HEK293 (cell line): ENCODE data around the gene ADSL.

ENCODE experiments used
- CTCF ChIA-PET: fragments of 350-600 bp; formaldehyde crosslinking; extraction: SDS; loops from one replicate; lab custom pipeline; 2021; ENCODE audit warnings: antibody characterized with exemption; lab: Yijun Ruan, JAX
- POLR2A ChIA-PET: fragments of 300-600 bp; formaldehyde crosslinking; extraction: SDS; loops from one replicate; lab custom pipeline; 2020; ENCODE audit warnings: antibody characterized with exemption, inconsistent platforms; lab: Yijun Ruan, JAX
- H3K27ac ChIP-seq: fragments of 200-500 bp; sonication (Bioruptor generic); 2 replicates; pipeline ENCODE4 v1.5.1; 2014; ENCODE audit warnings: low read depth, low read length, control low read depth, inconsistent platforms; ENCODE audit errors: extremely low read depth
- H3K36me3 ChIP-seq, 2 experiments: fragments of 200-500 bp in 1 of 2; sonication (Bioruptor generic) in 1 of 2; 1 replicate in 1 of 2; 2 replicates in 1 of 2; pipeline ENCODE4 v1.5.1; 2014 to 2017; ENCODE audit warnings: inconsistent platforms in 2 of 2, low read length in 2 of 2; ENCODE audit not compliant: control insufficient read depth in 2 of 2, insufficient read depth in 1 of 2
- H3K4me1 ChIP-seq: fragments of 200-500 bp; sonication (Bioruptor generic); 2 replicates; pipeline ENCODE4 v1.5.1; 2014; ENCODE audit warnings: mild to moderate bottlenecking, low read length, inconsistent platforms; ENCODE audit not compliant: control insufficient read depth, insufficient read depth
- H3K4me3 ChIP-seq: 2 replicates; pipeline ENCODE4 v1.5.1; 2011; ENCODE audit warnings: low read depth, mild to moderate bottlenecking, control low read depth, low read length, moderate library complexity
- H3K9me3 ChIP-seq: fragments of 200-500 bp; sonication (Bioruptor generic); 2 replicates; pipeline ENCODE4 v1.5.1; 2014; ENCODE audit warnings: low read depth, low read length, inconsistent platforms; ENCODE audit not compliant: control insufficient read depth, insufficient read depth
- GLIS2 ChIP-seq: fragments of 450-650 bp; formaldehyde crosslinking; IDR thresholded peaks from 2 replicates; pipeline ENCODE4 v1.5.1; 2016; ENCODE audit warnings: missing biosample characterization, missing genetic modification characterization
- KLF9 ChIP-seq: fragments of 450-650 bp; formaldehyde crosslinking; IDR thresholded peaks from 2 replicates; pipeline ENCODE4 v1.5.1; 2016; ENCODE audit warnings: missing biosample characterization, missing genetic modification characterization, low read depth
- OVOL3 ChIP-seq: fragments of 450-650 bp; formaldehyde crosslinking; IDR thresholded peaks from 2 replicates; pipeline ENCODE4 v1.5.1; 2016; ENCODE audit warnings: missing biosample characterization, missing genetic modification characterization
- SALL2 ChIP-seq: fragments of 450-650 bp; formaldehyde crosslinking; IDR thresholded peaks from 2 replicates; pipeline ENCODE4 v1.5.0; 2017; ENCODE audit warnings: missing biosample characterization, mild to moderate bottlenecking, missing genetic modification characterization, borderline replicate concordance
- SCRT1 ChIP-seq: fragments of 450-650 bp; formaldehyde crosslinking; IDR thresholded peaks from 2 replicates; pipeline ENCODE4 v1.5.1; 2016; ENCODE audit warnings: missing biosample characterization, missing genetic modification characterization, borderline replicate concordance
- TRIM28 ChIP-seq: IDR thresholded peaks from 2 replicates; pipeline ENCODE4 v1.6.1; 2011; ENCODE audit warnings: low read length, control low read depth, borderline replicate concordance
- YY2 ChIP-seq: fragments of 450-650 bp; formaldehyde crosslinking; IDR thresholded peaks from 2 replicates; pipeline ENCODE4 v1.5.1; 2016; ENCODE audit warnings: missing biosample characterization, missing genetic modification characterization
- ZBTB17 ChIP-seq: fragments of 450-650 bp; formaldehyde crosslinking; IDR thresholded peaks from 2 replicates; pipeline ENCODE4 v1.5.1; 2016; ENCODE audit warnings: missing biosample characterization, missing genetic modification characterization
- ZBTB21 ChIP-seq: fragments of 450-650 bp; formaldehyde crosslinking; IDR thresholded peaks from 2 replicates; pipeline ENCODE4 v1.5.1; 2017; ENCODE audit warnings: missing biosample characterization, missing genetic modification characterization
- ZBTB26 ChIP-seq: fragments of 450-650 bp; formaldehyde crosslinking; optimal IDR thresholded peaks from 2 replicates; pipeline ENCODE3; 2016; ENCODE audit warnings: missing biosample characterization, mild to moderate bottlenecking, missing genetic modification characterization
- ZFHX2 ChIP-seq: fragments of 450-650 bp; formaldehyde crosslinking; conservative IDR thresholded peaks from 2 replicates; pipeline ENCODE4 v1.5.1; 2016; ENCODE audit warnings: missing biosample characterization, missing genetic modification characterization
- ZFP41 ChIP-seq: fragments of 450-650 bp; formaldehyde crosslinking; IDR thresholded peaks from 2 replicates; pipeline ENCODE4 v1.5.1; 2016; ENCODE audit warnings: missing biosample characterization, missing genetic modification characterization, borderline replicate concordance
- ZNF112 ChIP-seq: fragments of 450-650 bp; formaldehyde crosslinking; IDR thresholded peaks from 2 replicates; pipeline ENCODE4 v1.5.0; 2017; ENCODE audit warnings: missing biosample characterization, missing genetic modification characterization
- ZNF121 ChIP-seq: fragments of 450-650 bp; formaldehyde crosslinking; IDR thresholded peaks from 2 replicates; pipeline ENCODE4 v1.5.1; 2016; ENCODE audit warnings: missing biosample characterization, missing genetic modification characterization
- ZNF18 ChIP-seq: fragments of 450-650 bp; formaldehyde crosslinking; IDR thresholded peaks from 2 replicates; pipeline ENCODE4 v1.5.1; 2016; ENCODE audit warnings: missing biosample characterization, missing genetic modification characterization
- ZNF23 ChIP-seq: fragments of 450-650 bp; formaldehyde crosslinking; IDR thresholded peaks from 2 replicates; pipeline ENCODE4 v1.5.1; 2016; ENCODE audit warnings: missing biosample characterization, missing genetic modification characterization, borderline replicate concordance
- ZNF239 ChIP-seq: fragments of 450-650 bp; formaldehyde crosslinking; IDR thresholded peaks from 2 replicates; pipeline ENCODE4 v1.5.1; 2016; ENCODE audit warnings: missing biosample characterization, missing genetic modification characterization
- ZNF26 ChIP-seq: fragments of 450-650 bp; formaldehyde crosslinking; IDR thresholded peaks from 2 replicates; pipeline ENCODE4 v1.5.1; 2016; ENCODE audit warnings: missing biosample characterization, missing genetic modification characterization
- ZNF423 ChIP-seq: fragments of 450-650 bp; formaldehyde crosslinking; IDR thresholded peaks from 2 replicates; pipeline ENCODE4 v1.5.1; 2016; ENCODE audit warnings: missing biosample characterization, missing genetic modification characterization
- ZNF514 ChIP-seq: fragments of 450-650 bp; formaldehyde crosslinking; IDR thresholded peaks from 2 replicates; pipeline ENCODE4 v1.5.1; 2016; ENCODE audit warnings: missing biosample characterization, missing genetic modification characterization
- ZNF521 ChIP-seq: fragments of 450-650 bp; formaldehyde crosslinking; IDR thresholded peaks from 2 replicates; pipeline ENCODE4 v1.5.1; 2017; ENCODE audit warnings: missing biosample characterization, mild to moderate bottlenecking, missing genetic modification characterization
- ZNF555 ChIP-seq: fragments of 450-650 bp; formaldehyde crosslinking; conservative IDR thresholded peaks from 2 replicates; pipeline ENCODE4 v1.5.1; 2017; ENCODE audit warnings: missing biosample characterization, mild to moderate bottlenecking, missing genetic modification characterization, inconsistent platforms
- ZNF677 ChIP-seq: fragments of 450-650 bp; IDR thresholded peaks from 2 replicates; pipeline ENCODE4 v1.5.0; 2018; ENCODE audit warnings: missing biosample characterization, mild to moderate bottlenecking, missing genetic modification characterization, moderate library complexity
- ZNF701 ChIP-seq: fragments of 450-650 bp; formaldehyde crosslinking; IDR thresholded peaks from 2 replicates; pipeline ENCODE4 v1.5.1; 2016; ENCODE audit warnings: missing biosample characterization, missing genetic modification characterization
- ZNF785 ChIP-seq: fragments of 450-650 bp; formaldehyde crosslinking; IDR thresholded peaks from 2 replicates; pipeline ENCODE4 v1.5.1; 2016; ENCODE audit warnings: missing biosample characterization, missing genetic modification characterization
- ZNF791 ChIP-seq: fragments of 450-650 bp; formaldehyde crosslinking; IDR thresholded peaks from 2 replicates; pipeline ENCODE4 v1.5.1; 2016; ENCODE audit warnings: missing biosample characterization, missing genetic modification characterization
- ZNF837 ChIP-seq: fragments of 450-650 bp; formaldehyde crosslinking; IDR thresholded peaks from 2 replicates; pipeline ENCODE4 v1.5.1; 2016; ENCODE audit warnings: missing biosample characterization, missing genetic modification characterization
- TF ChIP-seq, protein P1 (sequence below): fragments of 450-650 bp; formaldehyde crosslinking; IDR thresholded peaks from 2 replicates; pipeline ENCODE4 v1.5.1; 2016; ENCODE audit warnings: missing biosample characterization, missing genetic modification characterization
- TF ChIP-seq, protein P2 (sequence below): fragments of 450-650 bp; formaldehyde crosslinking; IDR thresholded peaks from 2 replicates; pipeline ENCODE4 v1.5.1; 2016; ENCODE audit warnings: missing biosample characterization, missing genetic modification characterization

The ADSL gene

DNA sequence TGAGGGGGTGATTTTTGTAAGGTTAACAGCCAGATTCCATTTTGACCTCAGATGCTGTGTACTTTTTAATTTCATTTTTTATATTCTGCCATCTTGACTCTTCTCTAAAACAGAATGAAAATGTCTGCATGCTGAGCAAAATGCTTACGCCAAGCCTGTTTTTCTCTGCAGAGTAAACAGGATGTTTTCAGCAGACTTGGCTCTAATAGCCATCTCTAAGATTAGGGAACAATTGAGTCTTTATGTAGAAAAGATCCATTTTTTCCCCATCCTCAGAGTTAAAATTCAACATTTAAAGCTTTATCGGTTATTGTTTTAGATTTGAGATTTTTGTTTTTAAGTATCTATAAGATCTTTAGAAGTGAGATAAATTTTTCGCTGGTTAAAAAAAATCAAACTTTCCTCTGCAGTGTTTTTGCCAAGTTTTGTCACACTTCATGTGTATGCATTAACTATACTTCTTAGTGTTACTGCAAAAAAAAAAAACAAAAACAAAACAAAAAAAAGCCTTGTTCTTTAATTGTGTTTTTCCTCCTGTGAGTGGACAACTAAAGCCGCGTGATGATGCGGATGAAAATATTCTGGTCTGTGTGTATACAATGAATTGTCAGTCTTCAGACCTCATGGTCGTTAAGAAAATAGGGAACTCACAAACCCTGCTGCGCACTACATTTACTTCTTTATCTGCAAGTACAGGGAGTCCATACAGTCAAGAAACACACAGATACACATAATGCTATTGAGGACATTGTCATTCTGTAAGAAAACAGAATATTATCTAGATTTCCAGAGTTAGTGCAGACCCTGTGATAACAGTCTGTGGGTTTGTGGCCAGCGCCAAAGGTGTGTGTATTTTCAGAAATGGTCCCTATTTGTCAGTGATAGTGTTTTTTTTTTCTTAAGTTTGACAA lies 17.5 kb upstream of the ADSL start:
- ChIA-PET POLR2A (no interaction called here), CTCF (interaction anchor here (0.6 to 0.9 kb wide), 3 partner anchors 13 to 438 kb away, joined by 3 read pairs; no protein-coding TSS in a partner anchor)
- Histone ChIP-seq H3K4me3 (no peak overlapping the region), H3K9me3 (no peaks in the 10 kb centered on the region), H3K27ac (no peak overlapping the region), H3K4me1 (peaks cover 15% of the 10 kb centered on the region; the same call in 1 of the 2 replicates), H3K36me3 (peaks cover 0 to 19% of the 10 kb centered on the region in 2 experiments; a peak in 2 of 3 replicates)
- TF ChIP-seq ZNF514 (tag by site-specific recombination), result no peak
- TF ChIP-seq ZNF555, result no peak
- no peak for TF ChIP-seq ZNF423 (tag by site-specific recombination)
- no peak for TF ChIP-seq ZNF791 (tag by site-specific recombination)
- no peak for TF ChIP-seq ZNF521 (tag by site-specific recombination)
- TF ChIP-seq ZNF677 (tag by site-specific recombination), result no peak
- TF ChIP-seq ZNF26 (tag by site-specific recombination), result no peak
- no peak for TF ChIP-seq YY2
- no peak for TF ChIP-seq ZNF23 (tag by site-specific recombination)
- TF ChIP-seq ZNF239, result no peak
- TF ChIP-seq ZBTB21 (tag by site-specific recombination), result no peak
- TF ChIP-seq SALL2 (tag by site-specific recombination), result no peak
- no peak for TF ChIP-seq TRIM28
- TF ChIP-seq ZNF121 (tag by site-specific recombination), result no peak
- TF ChIP-seq, protein P1, sequence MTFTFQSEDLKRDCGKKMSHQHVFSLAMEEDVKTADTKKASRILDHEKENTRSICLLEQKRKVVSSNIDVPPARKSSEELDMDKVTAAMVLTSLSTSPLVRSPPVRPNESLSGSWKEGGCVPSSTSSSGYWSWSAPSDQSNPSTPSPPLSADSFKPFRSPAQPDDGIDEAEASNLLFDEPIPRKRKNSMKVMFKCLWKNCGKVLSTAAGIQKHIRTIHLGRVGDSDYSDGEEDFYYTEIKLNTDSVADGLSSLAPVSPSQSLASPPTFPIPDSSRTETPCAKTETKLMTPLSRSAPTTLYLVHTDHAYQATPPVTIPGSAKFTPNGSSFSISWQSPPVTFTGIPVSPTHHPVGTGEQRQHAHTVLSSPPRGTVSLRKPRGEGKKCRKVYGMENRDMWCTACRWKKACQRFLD (tag by site-specific recombination), result no peak
- no peak for TF ChIP-seq ZBTB17 (tag by site-specific recombination)

DNA sequence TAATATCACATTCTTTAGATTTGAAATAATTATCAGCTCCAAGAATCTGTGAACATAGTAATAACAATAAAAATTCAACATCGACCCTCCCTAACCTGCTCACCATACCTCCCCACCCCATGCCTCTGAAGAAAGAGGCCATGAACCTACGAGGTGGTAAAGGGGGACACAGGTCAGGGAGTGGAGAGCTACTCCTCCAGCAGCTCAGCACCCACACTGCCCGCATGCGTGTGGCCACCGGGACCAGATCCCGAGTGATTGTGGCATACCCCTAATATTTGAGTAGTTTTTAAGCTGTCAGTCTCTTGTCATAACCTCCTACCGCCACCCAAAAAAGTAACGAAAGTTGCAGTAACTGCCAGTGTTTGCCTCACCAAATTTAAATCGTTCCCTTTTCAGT lies 16.8 kb upstream of the ADSL start:
- ChIA-PET POLR2A (no interaction called here), CTCF (interaction anchor here (0.6 to 0.9 kb wide), 2 partner anchors 14 to 292 kb away, joined by 3 read pairs; no protein-coding TSS in a partner anchor)
- Histone ChIP-seq H3K4me3 (no peak overlapping the region), H3K9me3 (no peaks in the 10 kb centered on the region), H3K36me3 (peaks cover 0 to 19% of the 10 kb centered on the region in 2 experiments; a peak in 1 of 3 replicates), H3K4me1 (peaks cover 16% of the 10 kb centered on the region), H3K27ac (no peak overlapping the region)
- no peak for TF ChIP-seq ZNF701 (tag by site-specific recombination)
- no peak for TF ChIP-seq ZNF112 (tag by site-specific recombination)
- no peak for TF ChIP-seq ZFP41
- TF ChIP-seq GLIS2 (tag by site-specific recombination), result no peak
- TF ChIP-seq ZFHX2 (tag by site-specific recombination), result no peak
- TF ChIP-seq SCRT1 (tag by site-specific recombination), result no peak
- no peak for TF ChIP-seq ZNF837 (tag by site-specific recombination)
- TF ChIP-seq ZBTB26 (tag by site-specific recombination), result no peak
- no peak for TF ChIP-seq KLF9 (tag by site-specific recombination)
- no peak for TF ChIP-seq ZNF785 (tag by site-specific recombination)
- no peak for TF ChIP-seq ZNF791 (tag by site-specific recombination)
- no peak for TF ChIP-seq ZNF18 (tag by site-specific recombination)
- TF ChIP-seq, protein P2, sequence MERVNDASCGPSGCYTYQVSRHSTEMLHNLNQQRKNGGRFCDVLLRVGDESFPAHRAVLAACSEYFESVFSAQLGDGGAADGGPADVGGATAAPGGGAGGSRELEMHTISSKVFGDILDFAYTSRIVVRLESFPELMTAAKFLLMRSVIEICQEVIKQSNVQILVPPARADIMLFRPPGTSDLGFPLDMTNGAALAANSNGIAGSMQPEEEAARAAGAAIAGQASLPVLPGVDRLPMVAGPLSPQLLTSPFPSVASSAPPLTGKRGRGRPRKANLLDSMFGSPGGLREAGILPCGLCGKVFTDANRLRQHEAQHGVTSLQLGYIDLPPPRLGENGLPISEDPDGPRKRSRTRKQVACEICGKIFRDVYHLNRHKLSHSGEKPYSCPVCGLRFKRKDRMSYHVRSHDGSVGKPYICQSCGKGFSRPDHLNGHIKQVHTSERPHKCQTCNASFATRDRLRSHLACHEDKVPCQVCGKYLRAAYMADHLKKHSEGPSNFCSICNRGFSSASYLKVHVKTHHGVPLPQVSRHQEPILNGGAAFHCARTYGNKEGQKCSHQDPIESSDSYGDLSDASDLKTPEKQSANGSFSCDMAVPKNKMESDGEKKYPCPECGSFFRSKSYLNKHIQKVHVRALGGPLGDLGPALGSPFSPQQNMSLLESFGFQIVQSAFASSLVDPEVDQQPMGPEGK (tag by site-specific recombination), result no peak
- no peak for TF ChIP-seq OVOL3 (tag by site-specific recombination)
